A549 (cell line): ENCODE data around the gene NLRC3. TPM values are rescaled to one million over a fixed set of nuclear protein-coding genes. Genes with fewer than 3 reads are reported as not detected.

Experiments
- ATAC-seq, 2 experiments: fragments of 200-7000 bp in 1 of 2; fragments of >200 bp in 1 of 2; cut with Nextera tagmentation in 1 of 2; cut with Tn5 transposase in 1 of 2; 3 replicates each; pipeline versions ENCODE4 v1.8.0 to v1.9.1; 2018 to 2020; ENCODE audit warnings: mild to moderate bottlenecking in 1 of 2, moderate library complexity in 1 of 2
- CTCF ChIA-PET: fragments of 300-600 bp; sonication (Branson Sonifier 250); formaldehyde crosslinking; extraction: SDS; loops from one replicate; lab custom pipeline; 2021; ENCODE audit warnings: antibody characterized with exemption, inconsistent platforms; lab: Yijun Ruan, JAX
- POLR2A ChIA-PET: fragments of 350-600 bp; formaldehyde crosslinking; extraction: SDS; loops from one replicate; lab custom pipeline; 2021; ENCODE audit warnings: antibody characterized with exemption, inconsistent platforms; lab: Yijun Ruan, JAX
- DNase-seq, 2 experiments: peaks; one replicate each; pipeline versions ENCODE4 v3.0.0 to v3.0.0-alpha.2; 2011 to 2016; ENCODE audit warnings: low read depth in 1 of 2, low spot score in 1 of 2
- FAIRE-seq: peaks from 2 replicates; lab custom pipeline; 2011; peaks lifted over from hg19 to GRCh38; lab: Jason Lieb, UNC
- H3K27ac ChIP-seq, 2 experiments: fragments of >200 bp; sonication (Bioruptor Twin); formaldehyde crosslinking; 3 replicates each; pipeline ENCODE4 v1.5.1; 2016 to 2017
- H3K4me1 ChIP-seq: fragments of >200 bp; sonication (Bioruptor Twin); formaldehyde crosslinking; 3 replicates; pipeline ENCODE4 v1.6.1; 2016
- H3K4me2 ChIP-seq: fragments of >200 bp; sonication (Bioruptor Twin); formaldehyde crosslinking; 3 replicates; pipeline ENCODE4 v1.6.1; 2016
- H3K4me3 ChIP-seq: fragments of >200 bp; sonication (Bioruptor Twin); formaldehyde crosslinking; 3 replicates; pipeline ENCODE4 v1.5.1; 2016
- H3K9me3 ChIP-seq: fragments of >200 bp; sonication (Bioruptor Twin); formaldehyde crosslinking; 3 replicates; pipeline ENCODE4 v1.6.1; 2016
- BHLHE40 ChIP-seq: IDR thresholded peaks from 2 replicates; pipeline ENCODE4 v1.6.1; 2012; ENCODE audit warnings: low read depth, low read length, inconsistent platforms
- CBX2 ChIP-seq: fragments of 200-600 bp; sonication (generic); IDR thresholded peaks from 2 replicates; pipeline ENCODE4 v1.6.1; 2016; ENCODE audit warnings: low read depth, mild to moderate bottlenecking, borderline replicate concordance
- EP300 ChIP-seq, 2 experiments: fragments of >200 bp; sonication (Bioruptor Twin); formaldehyde crosslinking; IDR thresholded peaks; 2 replicates in 1 of 2; 3 replicates in 1 of 2; pipeline ENCODE4 v1.6.1; 2016 to 2017
- FOSB ChIP-seq: fragments of 250-450 bp; sonication (Bioruptor Pico); IDR thresholded peaks from 2 replicates; pipeline ENCODE4 v1.5.0; 2020; ENCODE audit warnings: mild to moderate bottlenecking, moderate library complexity
- FOSL2 ChIP-seq, 2 experiments: fragments of 450-650 bp in 1 of 2; fragments of >200 bp in 1 of 2; sonication (Bioruptor Twin) in 1 of 2; formaldehyde crosslinking; IDR thresholded peaks; 2 replicates each; pipeline versions ENCODE4 v1.5.0 to v1.6.1; 2016 to 2020; ENCODE audit warnings: mild to moderate bottlenecking in 1 of 2, moderate library complexity in 1 of 2
- HOXA7 ChIP-seq: fragments of 250-450 bp; sonication (Bioruptor Pico); IDR thresholded peaks from 2 replicates; pipeline ENCODE4 v1.5.0; 2020; ENCODE audit warnings: mild to moderate bottlenecking, moderate library complexity
- HOXB13 ChIP-seq: fragments of 250-450 bp; sonication (Bioruptor Pico); IDR thresholded peaks from 2 replicates; pipeline ENCODE4 v1.5.0; 2020; ENCODE audit warnings: low read depth, mild to moderate bottlenecking, moderate library complexity
- JUN ChIP-seq, 2 experiments: fragments of >200 bp; sonication (Bioruptor Twin); formaldehyde crosslinking; IDR thresholded peaks; 2 replicates in 1 of 2; 3 replicates in 1 of 2; pipeline ENCODE4 v1.6.1; 2016 to 2017
- KDM1A ChIP-seq: fragments of 200-600 bp; sonication (generic); IDR thresholded peaks from 2 replicates; pipeline ENCODE4 v1.6.1; 2016; ENCODE audit warnings: low read depth, mild to moderate bottlenecking
- MAZ ChIP-seq: fragments of 150-350 bp; IDR thresholded peaks from 2 replicates; pipeline ENCODE4 v1.6.1; 2014; ENCODE audit warnings: antibody characterized with exemption, low read depth, low read length, borderline replicate concordance
- NFE2L2 ChIP-seq: fragments of 150-350 bp; conservative IDR thresholded peaks from 2 replicates; pipeline ENCODE4 v1.6.1; 2014; ENCODE audit warnings: low read length
- NR3C1 ChIP-seq: fragments of >200 bp; sonication (Bioruptor Twin); formaldehyde crosslinking; IDR thresholded peaks from 3 replicates; pipeline ENCODE4 v1.6.1; 2017
- PHF8 ChIP-seq: fragments of 200-600 bp; sonication (generic); IDR thresholded peaks from 2 replicates; pipeline ENCODE4 v1.6.1; 2016; ENCODE audit warnings: low read depth, mild to moderate bottlenecking, antibody characterized with exemption, moderate library complexity, borderline replicate concordance
- RARB ChIP-seq: fragments of 250-450 bp; sonication (Bioruptor Pico); IDR thresholded peaks from 2 replicates; pipeline ENCODE4 v1.8.0; 2021; ENCODE audit warnings: mild to moderate bottlenecking, moderate library complexity
- WGBS: methylation state at CpG from one replicate; pipeline ENCODE4 v1.1.6; 2017; ENCODE audit errors: missing lambda C conversion rate; 5-methylcytosine and 5-hydroxymethylcytosine counted together
- polyA plus RNA-seq, 4 experiments: library from polyadenylated mRNA; depleted of rRNA in 3 of 4; stranded (reverse); fragments of >200 nt; fragmentation: RNase III in 1 of 4; extraction: RNeasy Plus Mini Kit Qiagen cat#74134 plus additional on column Dnase treatment in 1 of 4; gene quantifications; 2 replicates in 3 of 4; 3 replicates in 1 of 4; pipeline ENCODE4 v1.2.3, GENCODE V29; 2011 to 2017
- TF ChIP-seq, protein P1 (sequence below): fragments of 450-650 bp; IDR thresholded peaks from 2 replicates; pipeline ENCODE4 v1.6.1; 2014; ENCODE audit warnings: antibody characterized with exemption
- TF ChIP-seq, protein P2 (sequence below): IDR thresholded peaks from 2 replicates; pipeline ENCODE4 v1.6.1; 2012; ENCODE audit warnings: low read depth, borderline replicate concordance
- TF ChIP-seq, protein P3 (sequence below): fragments of 250-450 bp; sonication (Bioruptor Pico); IDR thresholded peaks from 2 replicates; pipeline ENCODE4 v1.5.0; 2020; ENCODE audit warnings: low read depth, mild to moderate bottlenecking, moderate library complexity
- TF ChIP-seq, protein P4 (sequence below): fragments of >200 bp; sonication (Bioruptor Twin); formaldehyde crosslinking; IDR thresholded peaks from 3 replicates; pipeline ENCODE4 v1.5.1; 2016
- TF ChIP-seq, protein P5 (sequence below): IDR thresholded peaks from 2 replicates; pipeline ENCODE4 v1.6.1; 2012

Gene NLRC3
- polyA plus RNA-seq, 2 of the 4 experiments (the other 2 are of a cell fraction): 0.04 TPM; not detected in 1

DNA sequence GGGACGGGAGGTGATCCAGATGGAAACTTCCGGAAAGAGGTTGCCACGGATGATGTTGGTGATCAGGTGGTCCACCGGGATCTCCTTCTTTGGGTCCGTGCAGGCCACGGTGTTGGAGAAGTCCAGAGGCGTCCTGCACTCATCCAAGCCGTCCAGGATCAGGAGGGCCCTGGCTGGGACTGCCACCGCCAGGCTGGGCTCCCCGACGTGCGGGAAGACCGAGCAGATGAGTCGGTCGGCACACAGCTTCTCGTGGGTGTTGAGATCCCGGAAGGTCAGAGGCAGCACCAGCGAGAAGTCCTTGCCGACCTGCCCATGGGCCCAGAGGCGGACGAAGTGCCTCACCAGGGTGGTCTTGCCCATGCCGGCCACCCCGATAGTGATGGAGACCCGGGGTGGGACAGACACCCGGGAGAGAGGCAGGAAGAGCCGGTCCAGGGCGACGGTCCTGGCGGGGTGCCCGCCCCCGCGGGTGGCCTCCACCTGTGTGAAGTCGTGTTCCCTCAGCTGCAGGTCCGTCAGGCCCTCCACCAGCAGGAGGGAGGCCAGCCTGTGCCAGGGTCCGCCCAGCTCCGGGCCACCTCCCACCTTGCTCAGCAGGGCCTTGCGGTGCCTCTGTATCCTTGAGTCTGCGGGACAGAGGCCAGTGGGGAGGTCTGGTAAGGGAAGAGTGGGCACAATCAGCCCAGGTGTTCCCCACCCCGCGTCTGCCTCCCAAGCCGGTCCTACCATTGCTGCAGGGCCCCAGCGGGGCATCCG is 12.9 kb downstream of the NLRC3 start (continued):
- TF ChIP-seq, protein P1, sequence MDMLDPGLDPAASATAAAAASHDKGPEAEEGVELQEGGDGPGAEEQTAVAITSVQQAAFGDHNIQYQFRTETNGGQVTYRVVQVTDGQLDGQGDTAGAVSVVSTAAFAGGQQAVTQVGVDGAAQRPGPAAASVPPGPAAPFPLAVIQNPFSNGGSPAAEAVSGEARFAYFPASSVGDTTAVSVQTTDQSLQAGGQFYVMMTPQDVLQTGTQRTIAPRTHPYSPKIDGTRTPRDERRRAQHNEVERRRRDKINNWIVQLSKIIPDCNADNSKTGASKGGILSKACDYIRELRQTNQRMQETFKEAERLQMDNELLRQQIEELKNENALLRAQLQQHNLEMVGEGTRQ: no peak
- no peak for TF ChIP-seq HOXB13 (CRISPR knock-in tag)
- TF ChIP-seq PHF8: no peak
- TF ChIP-seq JUN (IDR thresholded peaks at IDR 0.05): no peak

DNA sequence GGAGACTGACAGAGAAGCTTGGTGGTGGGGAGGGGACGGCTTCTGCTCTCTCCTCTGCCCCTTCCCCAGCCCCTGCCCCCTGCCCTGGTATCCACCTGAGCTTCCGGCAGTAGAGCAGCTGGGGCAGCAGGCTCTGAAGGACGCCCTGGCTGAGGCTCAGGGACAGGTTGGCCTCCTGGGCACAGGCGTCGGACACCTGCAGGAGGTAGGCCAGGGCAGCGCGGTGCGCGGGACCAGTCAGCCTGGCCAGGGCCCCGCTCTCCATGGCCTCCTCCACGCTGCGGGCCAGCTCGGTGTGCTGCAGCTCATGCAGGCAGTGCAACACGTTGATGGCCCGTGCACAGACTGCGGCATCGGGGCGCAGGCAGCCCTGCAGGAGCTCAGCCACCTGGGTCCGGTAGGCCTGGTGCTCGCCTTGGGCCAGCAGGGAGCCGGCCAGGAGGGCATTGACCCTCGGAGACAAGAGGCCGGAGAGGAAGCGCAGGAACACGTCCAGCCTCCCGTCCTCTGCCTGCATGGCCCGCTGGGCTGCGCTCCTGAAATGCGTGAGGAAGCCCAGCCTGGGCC is 14.2 kb downstream of the NLRC3 start:
- Histone ChIP-seq H3K27ac (no peak overlapping the region), H3K4me1 (no peaks in the 10 kb centered on the region), H3K4me2 (no peak overlapping the region), H3K4me3 (no peak overlapping the region), H3K9me3 (no peaks in the 10 kb centered on the region)
- TF ChIP-seq NR3C1 (no peak), BHLHE40 (no peak), FOSB (no peak), EP300 (IDR thresholded peaks at IDR 0.05) (no peak), CBX2 (no peak), NFE2L2 (no peak), HOXA7 (CRISPR knock-in tag) (no peak), MAZ (no peak), RARB (CRISPR knock-in tag) (no peak), FOSL2 (IDR thresholded peaks at IDR 0.05) (no peak), FOSL2 (CRISPR knock-in tag; IDR thresholded peaks at IDR 0.05) (no peak), KDM1A (no peak)
- TF ChIP-seq, protein P2, sequence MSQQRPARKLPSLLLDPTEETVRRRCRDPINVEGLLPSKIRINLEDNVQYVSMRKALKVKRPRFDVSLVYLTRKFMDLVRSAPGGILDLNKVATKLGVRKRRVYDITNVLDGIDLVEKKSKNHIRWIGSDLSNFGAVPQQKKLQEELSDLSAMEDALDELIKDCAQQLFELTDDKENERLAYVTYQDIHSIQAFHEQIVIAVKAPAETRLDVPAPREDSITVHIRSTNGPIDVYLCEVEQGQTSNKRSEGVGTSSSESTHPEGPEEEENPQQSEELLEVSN: no peak
- TF ChIP-seq, protein P3, sequence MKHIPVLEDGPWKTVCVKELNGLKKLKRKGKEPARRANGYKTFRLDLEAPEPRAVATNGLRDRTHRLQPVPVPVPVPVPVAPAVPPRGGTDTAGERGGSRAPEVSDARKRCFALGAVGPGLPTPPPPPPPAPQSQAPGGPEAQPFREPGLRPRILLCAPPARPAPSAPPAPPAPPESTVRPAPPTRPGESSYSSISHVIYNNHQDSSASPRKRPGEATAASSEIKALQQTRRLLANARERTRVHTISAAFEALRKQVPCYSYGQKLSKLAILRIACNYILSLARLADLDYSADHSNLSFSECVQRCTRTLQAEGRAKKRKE: no peak
- TF ChIP-seq, protein P4, sequence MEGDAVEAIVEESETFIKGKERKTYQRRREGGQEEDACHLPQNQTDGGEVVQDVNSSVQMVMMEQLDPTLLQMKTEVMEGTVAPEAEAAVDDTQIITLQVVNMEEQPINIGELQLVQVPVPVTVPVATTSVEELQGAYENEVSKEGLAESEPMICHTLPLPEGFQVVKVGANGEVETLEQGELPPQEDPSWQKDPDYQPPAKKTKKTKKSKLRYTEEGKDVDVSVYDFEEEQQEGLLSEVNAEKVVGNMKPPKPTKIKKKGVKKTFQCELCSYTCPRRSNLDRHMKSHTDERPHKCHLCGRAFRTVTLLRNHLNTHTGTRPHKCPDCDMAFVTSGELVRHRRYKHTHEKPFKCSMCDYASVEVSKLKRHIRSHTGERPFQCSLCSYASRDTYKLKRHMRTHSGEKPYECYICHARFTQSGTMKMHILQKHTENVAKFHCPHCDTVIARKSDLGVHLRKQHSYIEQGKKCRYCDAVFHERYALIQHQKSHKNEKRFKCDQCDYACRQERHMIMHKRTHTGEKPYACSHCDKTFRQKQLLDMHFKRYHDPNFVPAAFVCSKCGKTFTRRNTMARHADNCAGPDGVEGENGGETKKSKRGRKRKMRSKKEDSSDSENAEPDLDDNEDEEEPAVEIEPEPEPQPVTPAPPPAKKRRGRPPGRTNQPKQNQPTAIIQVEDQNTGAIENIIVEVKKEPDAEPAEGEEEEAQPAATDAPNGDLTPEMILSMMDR: no peak
- TF ChIP-seq, protein P5, sequence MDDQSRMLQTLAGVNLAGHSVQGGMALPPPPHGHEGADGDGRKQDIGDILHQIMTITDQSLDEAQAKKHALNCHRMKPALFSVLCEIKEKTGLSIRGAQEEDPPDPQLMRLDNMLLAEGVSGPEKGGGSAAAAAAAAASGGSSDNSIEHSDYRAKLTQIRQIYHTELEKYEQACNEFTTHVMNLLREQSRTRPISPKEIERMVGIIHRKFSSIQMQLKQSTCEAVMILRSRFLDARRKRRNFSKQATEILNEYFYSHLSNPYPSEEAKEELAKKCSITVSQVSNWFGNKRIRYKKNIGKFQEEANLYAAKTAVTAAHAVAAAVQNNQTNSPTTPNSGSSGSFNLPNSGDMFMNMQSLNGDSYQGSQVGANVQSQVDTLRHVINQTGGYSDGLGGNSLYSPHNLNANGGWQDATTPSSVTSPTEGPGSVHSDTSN: no peak
- 76% methylated on average over 17 of the region's 29 CpGs for WGBS
- ATAC-seq (peak; percentile 19 to 30; a peak in 3 of 6 replicates), DNase-seq (no peak), FAIRE-seq (no peak)
- CTCF ChIA-PET: interaction anchor here (0.6 to 1.1 kb wide), 2 partner anchors 15 to 32 kb away, joined by 3 to 5 read pairs; no protein-coding TSS in a partner anchor
- POLR2A ChIA-PET: no interaction called here
